HepG2 (cell line): ENCODE results near the gene RBBP8NL. TPM values are rescaled to one million over a fixed set of nuclear protein-coding genes. Genes with fewer than 3 reads are reported as not detected.

Source experiments
- FOXA1 ChIP-seq, 2 experiments: fragments of 450-650 bp in 1 of 2; sonication (generic) in 1 of 2; formaldehyde crosslinking in 1 of 2; IDR thresholded peaks; 2 replicates each; pipeline versions ENCODE4 v1.4.0 to v1.6.1; 2016 to 2020; ENCODE audit warnings: missing genetic modification reagents in 1 of 2
- JUN ChIP-seq: sonication (generic); formaldehyde crosslinking; IDR thresholded peaks from 2 replicates; pipeline ENCODE4 v1.4.0; 2020; ENCODE audit warnings: mild to moderate bottlenecking, missing genetic modification reagents
- LCORL ChIP-seq, 2 experiments: fragments of 450-650 bp in 1 of 2; sonication (generic) in 1 of 2; formaldehyde crosslinking in 1 of 2; IDR thresholded peaks; 2 replicates each; pipeline versions ENCODE4 v1.5.0 to v1.6.1; 2017 to 2020; ENCODE audit warnings: antibody characterized with exemption in 1 of 2, missing genetic modification reagents in 1 of 2
- MTA3 ChIP-seq: sonication (generic); formaldehyde crosslinking; IDR thresholded peaks from 2 replicates; pipeline ENCODE4 v1.4.0; 2020; ENCODE audit warnings: missing genetic modification reagents
- PHB2 ChIP-seq: fragments of 450-650 bp; IDR thresholded peaks from 2 replicates; pipeline ENCODE4 v1.6.1; 2018; ENCODE audit not compliant: partially characterized antibody
- RAD21 ChIP-seq: fragments of 450-650 bp; formaldehyde crosslinking; IDR thresholded peaks from 2 replicates; pipeline ENCODE4 v1.5.0; 2020; ENCODE audit warnings: mild to moderate bottlenecking
- SRSF1 ChIP-seq: fragments of 200-400 bp; formaldehyde crosslinking; optimal IDR thresholded peaks from 2 replicates; pipeline ENCODE3; 2017; ENCODE audit warnings: mild to moderate bottlenecking, low read depth, low read length, moderate library complexity
- STAG1 ChIP-seq: sonication (generic); formaldehyde crosslinking; IDR thresholded peaks from 2 replicates; pipeline ENCODE4 v1.4.0; 2020; ENCODE audit warnings: missing genetic modification reagents
- ZNF205 ChIP-seq: IDR thresholded peaks from 2 replicates; pipeline ENCODE4 v1.6.1; 2018; ENCODE audit warnings: missing biosample characterization, missing genetic modification reagents
- ZNF335 ChIP-seq: sonication (generic); formaldehyde crosslinking; IDR thresholded peaks from 2 replicates; pipeline ENCODE4 v1.4.0; 2020; ENCODE audit warnings: missing genetic modification reagents
- ZNF354B ChIP-seq: sonication (generic); formaldehyde crosslinking; IDR thresholded peaks from 2 replicates; pipeline ENCODE4 v1.8.0; 2022; ENCODE audit warnings: mild to moderate bottlenecking, missing genetic modification reagents
- ZNF552 ChIP-seq: sonication (generic); formaldehyde crosslinking; IDR thresholded peaks from 2 replicates; pipeline ENCODE4 v1.9.0; 2022; ENCODE audit warnings: missing genetic modification reagents, mild to moderate bottlenecking, borderline replicate concordance
- ZNF562 ChIP-seq: sonication (generic); formaldehyde crosslinking; IDR thresholded peaks from 2 replicates; pipeline ENCODE4 v1.8.0; 2022; ENCODE audit warnings: missing genetic modification reagents, borderline replicate concordance
- ZSCAN12 ChIP-seq: sonication (generic); formaldehyde crosslinking; IDR thresholded peaks from 2 replicates; pipeline ENCODE4 v1.9.0; 2021; ENCODE audit warnings: mild to moderate bottlenecking, missing genetic modification reagents
- ZZZ3 ChIP-seq: sonication (generic); formaldehyde crosslinking; IDR thresholded peaks from 2 replicates; pipeline ENCODE4 v1.4.0; 2020; ENCODE audit warnings: missing genetic modification reagents, mild to moderate bottlenecking, borderline replicate concordance
- polyA plus RNA-seq, 8 experiments: library from polyadenylated mRNA; depleted of rRNA in 3 of 8; stranded (reverse) in 7 of 8; unstranded in 1 of 8; fragments of >200 nt; fragmentation: Illumina TruSeq in 4 of 8; extraction: Trizol in 4 of 8; gene quantifications; 2 replicates each; pipeline versions ENCODE4 v1.2.1 to v1.2.3, GENCODE V29; 2011 to 2016; ENCODE audit warnings: low read depth in 4 of 8, missing spikeins in 1 of 8, mixed read lengths in 1 of 8; ENCODE audit not compliant: insufficient read depth in 1 of 8
- total RNA-seq, 5 experiments: library from RNA; depleted of rRNA; stranded (reverse); fragments of >200 nt; fragmentation: Illumina TruSeq; extraction: Trizol; gene quantifications; 2 replicates each; pipeline ENCODE4 v1.2.3, GENCODE V29; 2016; ENCODE audit warnings: low read depth in 1 of 5
- TF ChIP-seq, protein P1 (sequence below): sonication (generic); formaldehyde crosslinking; IDR thresholded peaks from 2 replicates; pipeline ENCODE4 v1.5.0; 2020; ENCODE audit warnings: missing genetic modification reagents, mild to moderate bottlenecking, borderline replicate concordance
- TF ChIP-seq, protein P2 (sequence below): sonication (generic); formaldehyde crosslinking; IDR thresholded peaks from 2 replicates; pipeline ENCODE4 v1.5.0; 2020; ENCODE audit warnings: missing genetic modification reagents
- TF ChIP-seq, protein P3 (sequence below): sonication (generic); formaldehyde crosslinking; IDR thresholded peaks from 2 replicates; pipeline ENCODE4 v1.5.1; 2020; ENCODE audit warnings: missing genetic modification reagents, mild to moderate bottlenecking, borderline replicate concordance
- TF ChIP-seq, protein P4 (sequence below): sonication (generic); formaldehyde crosslinking; IDR thresholded peaks from 2 replicates; pipeline ENCODE4 v1.4.0; 2020; ENCODE audit warnings: mild to moderate bottlenecking, missing genetic modification reagents
- TF ChIP-seq, protein P5 (sequence below): sonication (generic); formaldehyde crosslinking; IDR thresholded peaks from 2 replicates; pipeline ENCODE4 v1.5.1; 2020; ENCODE audit warnings: missing genetic modification reagents, mild to moderate bottlenecking, borderline replicate concordance
- TF ChIP-seq, protein P6 (sequence below): sonication (generic); formaldehyde crosslinking; IDR thresholded peaks from 2 replicates; pipeline ENCODE4 v1.4.0; 2020; ENCODE audit warnings: mild to moderate bottlenecking, missing genetic modification reagents

The RBBP8NL gene
- total and polyA plus RNA-seq, 2 of the 13 experiments (the other 11 are each of a cell fraction or from before 2014, with no cell fraction given) = 0.69 to 0.86 TPM

DNA sequence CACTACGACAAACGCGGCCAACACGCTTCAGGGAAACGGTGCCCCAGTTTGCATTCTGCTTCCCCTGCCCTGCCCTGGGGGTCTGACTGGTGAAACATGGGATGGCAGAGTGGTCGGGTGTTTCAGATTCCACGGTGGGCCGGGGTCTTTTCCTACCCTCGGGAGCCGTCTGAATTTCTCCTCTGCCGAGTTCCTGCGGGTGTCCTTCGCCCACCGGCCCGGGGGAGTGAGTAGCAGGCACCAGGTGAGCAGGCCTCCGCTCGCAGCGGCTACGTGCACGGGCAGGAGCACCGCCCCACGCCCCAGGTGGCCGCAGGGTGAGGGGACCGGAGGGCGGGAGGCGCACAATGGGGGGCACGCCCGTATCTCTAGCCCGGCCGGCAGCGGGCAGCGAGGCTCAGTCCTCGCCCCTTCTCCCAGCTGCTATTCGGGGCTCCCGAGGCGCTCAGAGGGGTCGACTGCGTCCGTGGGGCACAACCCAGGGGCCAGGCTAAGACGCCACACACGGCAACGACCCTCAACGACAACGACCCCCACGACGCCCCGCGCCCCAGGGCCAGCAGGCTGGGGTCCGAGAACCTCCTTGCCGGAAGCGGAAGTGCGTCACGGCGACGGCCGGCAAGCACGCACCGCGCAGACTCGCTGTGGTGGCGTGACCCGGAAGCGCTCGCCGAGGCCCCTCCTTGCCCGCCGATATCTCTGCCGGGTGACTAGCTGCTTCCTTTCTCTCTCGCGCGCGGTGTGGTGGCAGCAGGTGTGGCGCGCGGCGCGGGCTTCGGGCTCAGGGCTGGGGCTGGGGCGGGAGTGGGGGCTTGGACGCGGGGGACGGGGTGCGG lies 40.7 kb downstream of the RBBP8NL start, which contains the start of gene RPS21 (continued):
- TF ChIP-seq MTA3 (CRISPR knock-in tag) (no peak), ZNF552 (CRISPR knock-in tag) (peak; percentile 39; the same call in 1 of the 2 replicates), ZSCAN12 (CRISPR knock-in tag) (0 out of 2 replicates have a peak, but pooled peaks have one; percentile 90), JUN (CRISPR knock-in tag) (peak; percentile 37; the same call in 1 of the 2 replicates), RAD21 (CRISPR knock-in tag) (peak; percentile 68), SRSF1 (peak; percentile 78), ZZZ3 (CRISPR knock-in tag) (peak; percentile 91; the same call in 1 of the 2 replicates), LCORL (IDR thresholded peaks at IDR 0.05) (no peak), LCORL (CRISPR knock-in tag; IDR thresholded peaks at IDR 0.05) (no peak), FOXA1 (IDR thresholded peaks at IDR 0.05) (no peak), FOXA1 (CRISPR knock-in tag; IDR thresholded peaks at IDR 0.05) (peak; percentile 37; the same call in 1 of the 2 replicates), PHB2 (no peak), ZNF354B (CRISPR knock-in tag) (no peak), STAG1 (CRISPR knock-in tag) (no peak), ZNF335 (CRISPR knock-in tag) (0 out of 2 replicates have a peak, but pooled peaks have one; percentile 69), ZNF562 (CRISPR knock-in tag) (no peak), ZNF205 (CRISPR knock-in tag) (peak; percentile 82)
- TF ChIP-seq, protein P1, sequence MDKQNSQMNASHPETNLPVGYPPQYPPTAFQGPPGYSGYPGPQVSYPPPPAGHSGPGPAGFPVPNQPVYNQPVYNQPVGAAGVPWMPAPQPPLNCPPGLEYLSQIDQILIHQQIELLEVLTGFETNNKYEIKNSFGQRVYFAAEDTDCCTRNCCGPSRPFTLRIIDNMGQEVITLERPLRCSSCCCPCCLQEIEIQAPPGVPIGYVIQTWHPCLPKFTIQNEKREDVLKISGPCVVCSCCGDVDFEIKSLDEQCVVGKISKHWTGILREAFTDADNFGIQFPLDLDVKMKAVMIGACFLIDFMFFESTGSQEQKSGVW (CRISPR knock-in tag) = no peak
- TF ChIP-seq, protein P2, sequence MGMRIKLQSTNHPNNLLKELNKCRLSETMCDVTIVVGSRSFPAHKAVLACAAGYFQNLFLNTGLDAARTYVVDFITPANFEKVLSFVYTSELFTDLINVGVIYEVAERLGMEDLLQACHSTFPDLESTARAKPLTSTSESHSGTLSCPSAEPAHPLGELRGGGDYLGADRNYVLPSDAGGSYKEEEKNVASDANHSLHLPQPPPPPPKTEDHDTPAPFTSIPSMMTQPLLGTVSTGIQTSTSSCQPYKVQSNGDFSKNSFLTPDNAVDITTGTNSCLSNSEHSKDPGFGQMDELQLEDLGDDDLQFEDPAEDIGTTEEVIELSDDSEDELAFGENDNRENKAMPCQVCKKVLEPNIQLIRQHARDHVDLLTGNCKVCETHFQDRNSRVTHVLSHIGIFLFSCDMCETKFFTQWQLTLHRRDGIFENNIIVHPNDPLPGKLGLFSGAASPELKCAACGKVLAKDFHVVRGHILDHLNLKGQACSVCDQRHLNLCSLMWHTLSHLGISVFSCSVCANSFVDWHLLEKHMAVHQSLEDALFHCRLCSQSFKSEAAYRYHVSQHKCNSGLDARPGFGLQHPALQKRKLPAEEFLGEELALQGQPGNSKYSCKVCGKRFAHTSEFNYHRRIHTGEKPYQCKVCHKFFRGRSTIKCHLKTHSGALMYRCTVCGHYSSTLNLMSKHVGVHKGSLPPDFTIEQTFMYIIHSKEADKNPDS (CRISPR knock-in tag) = 0 out of 2 replicates have a peak, but pooled peaks have one; percentile 11
- TF ChIP-seq, protein P3, sequence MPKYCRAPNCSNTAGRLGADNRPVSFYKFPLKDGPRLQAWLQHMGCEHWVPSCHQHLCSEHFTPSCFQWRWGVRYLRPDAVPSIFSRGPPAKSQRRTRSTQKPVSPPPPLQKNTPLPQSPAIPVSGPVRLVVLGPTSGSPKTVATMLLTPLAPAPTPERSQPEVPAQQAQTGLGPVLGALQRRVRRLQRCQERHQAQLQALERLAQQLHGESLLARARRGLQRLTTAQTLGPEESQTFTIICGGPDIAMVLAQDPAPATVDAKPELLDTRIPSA (CRISPR knock-in tag) = peak; percentile 36; the same call in 1 of the 2 replicates
- TF ChIP-seq, protein P4, sequence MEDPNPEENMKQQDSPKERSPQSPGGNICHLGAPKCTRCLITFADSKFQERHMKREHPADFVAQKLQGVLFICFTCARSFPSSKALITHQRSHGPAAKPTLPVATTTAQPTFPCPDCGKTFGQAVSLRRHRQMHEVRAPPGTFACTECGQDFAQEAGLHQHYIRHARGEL (CRISPR knock-in tag) = peak; percentile 85; the same call in 1 of the 2 replicates
- TF ChIP-seq, protein P5, sequence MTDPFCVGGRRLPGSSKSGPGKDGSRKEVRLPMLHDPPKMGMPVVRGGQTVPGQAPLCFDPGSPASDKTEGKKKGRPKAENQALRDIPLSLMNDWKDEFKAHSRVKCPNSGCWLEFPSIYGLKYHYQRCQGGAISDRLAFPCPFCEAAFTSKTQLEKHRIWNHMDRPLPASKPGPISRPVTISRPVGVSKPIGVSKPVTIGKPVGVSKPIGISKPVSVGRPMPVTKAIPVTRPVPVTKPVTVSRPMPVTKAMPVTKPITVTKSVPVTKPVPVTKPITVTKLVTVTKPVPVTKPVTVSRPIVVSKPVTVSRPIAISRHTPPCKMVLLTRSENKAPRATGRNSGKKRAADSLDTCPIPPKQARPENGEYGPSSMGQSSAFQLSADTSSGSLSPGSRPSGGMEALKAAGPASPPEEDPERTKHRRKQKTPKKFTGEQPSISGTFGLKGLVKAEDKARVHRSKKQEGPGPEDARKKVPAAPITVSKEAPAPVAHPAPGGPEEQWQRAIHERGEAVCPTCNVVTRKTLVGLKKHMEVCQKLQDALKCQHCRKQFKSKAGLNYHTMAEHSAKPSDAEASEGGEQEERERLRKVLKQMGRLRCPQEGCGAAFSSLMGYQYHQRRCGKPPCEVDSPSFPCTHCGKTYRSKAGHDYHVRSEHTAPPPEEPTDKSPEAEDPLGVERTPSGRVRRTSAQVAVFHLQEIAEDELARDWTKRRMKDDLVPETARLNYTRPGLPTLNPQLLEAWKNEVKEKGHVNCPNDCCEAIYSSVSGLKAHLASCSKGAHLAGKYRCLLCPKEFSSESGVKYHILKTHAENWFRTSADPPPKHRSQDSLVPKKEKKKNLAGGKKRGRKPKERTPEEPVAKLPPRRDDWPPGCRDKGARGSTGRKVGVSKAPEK (CRISPR knock-in tag) = no peak
- TF ChIP-seq, protein P6, sequence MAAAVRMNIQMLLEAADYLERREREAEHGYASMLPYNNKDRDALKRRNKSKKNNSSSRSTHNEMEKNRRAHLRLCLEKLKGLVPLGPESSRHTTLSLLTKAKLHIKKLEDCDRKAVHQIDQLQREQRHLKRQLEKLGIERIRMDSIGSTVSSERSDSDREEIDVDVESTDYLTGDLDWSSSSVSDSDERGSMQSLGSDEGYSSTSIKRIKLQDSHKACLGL = peak; percentile 85
